Fibroblast of lung (primary cell): Measurements from ENCODE around the gene TLN1. TPM values are rescaled to one million over a fixed set of nuclear protein-coding genes. Genes with fewer than 3 reads are reported as not detected.

ENCODE experiments used
- DNase-seq, 2 donors: peaks; one replicate each; pipeline versions ENCODE4 v3.0.0 to v3.0.0-alpha.2; 2010; ENCODE audit warnings: low read depth in 2 of 2
- H2AFZ ChIP-seq: 2 replicates; pipeline ENCODE4 v1.5.1; 2012; ENCODE audit warnings: low read length, control low read depth, inconsistent platforms
- H3K27ac ChIP-seq: 2 replicates; pipeline ENCODE4 v1.5.1; 2011; ENCODE audit warnings: low read length, control low read depth; ENCODE audit not compliant: insufficient read depth
- H3K27me3 ChIP-seq: 2 replicates; pipeline ENCODE4 v1.5.1; 2011; ENCODE audit warnings: mild to moderate bottlenecking, low read length; ENCODE audit not compliant: control insufficient read depth, insufficient read depth
- H3K36me3 ChIP-seq: 2 replicates; pipeline ENCODE4 v1.5.1; 2011; ENCODE audit warnings: low read length; ENCODE audit not compliant: control insufficient read depth, insufficient read depth
- H3K4me1 ChIP-seq: 2 replicates; pipeline ENCODE4 v1.5.1; 2011; ENCODE audit warnings: low read length; ENCODE audit not compliant: control insufficient read depth, insufficient read depth; ENCODE audit errors: extremely low read depth
- H3K4me2 ChIP-seq: 2 replicates; pipeline ENCODE4 v1.5.1; 2011; ENCODE audit warnings: low read length, control low read depth; ENCODE audit not compliant: insufficient read depth; ENCODE audit errors: extremely low read depth
- H3K4me3 ChIP-seq, 4 experiments: fragments of 200-600 bp in 1 of 4; sonication (generic) in 1 of 4; replicated peaks in 1 of 4; 2 replicates each; pipeline ENCODE4 v1.5.1; 2011 to 2016; ENCODE audit warnings: low read length in 4 of 4, low read depth in 3 of 4, mild to moderate bottlenecking in 3 of 4, control low read depth in 2 of 4, inconsistent platforms in 1 of 4, mixed read lengths in 1 of 4; ENCODE audit not compliant: insufficient read depth in 1 of 4; ENCODE audit errors: control extremely low read depth in 1 of 4
- H3K79me2 ChIP-seq: 2 replicates; pipeline ENCODE4 v1.5.1; 2012; ENCODE audit warnings: mild to moderate bottlenecking, low read length, inconsistent platforms; ENCODE audit not compliant: control insufficient read depth, insufficient read depth
- H3K9ac ChIP-seq: 2 replicates; pipeline ENCODE4 v1.5.1; 2011; ENCODE audit warnings: mild to moderate bottlenecking, low read length, control low read depth; ENCODE audit not compliant: insufficient read depth
- H3K9me3 ChIP-seq: 2 replicates; pipeline ENCODE4 v1.5.1; 2012; ENCODE audit warnings: low read depth, low read length; ENCODE audit not compliant: control insufficient read depth, insufficient read depth
- H4K20me1 ChIP-seq: 2 replicates; pipeline ENCODE4 v1.5.1; 2011; ENCODE audit warnings: low read length; ENCODE audit not compliant: control insufficient read depth, insufficient read depth; ENCODE audit errors: extremely low read depth
- CTCF ChIP-seq, 2 donors: IDR thresholded peaks in 1 of 2; conservative IDR thresholded peaks in 1 of 2; 1 replicate in 1 of 2; 2 replicates in 1 of 2; pipeline ENCODE4 v1.5.1; 2011 to 2012; ENCODE audit warnings: low read length in 2 of 2, control low read depth in 1 of 2, inconsistent platforms in 1 of 2, low read depth in 1 of 2, mild to moderate bottlenecking in 1 of 2
- EZH2 ChIP-seq: IDR thresholded peaks from 2 replicates; pipeline ENCODE4 v1.5.1; 2012; ENCODE audit warnings: low read length, control low read depth, mild to moderate bottlenecking; ENCODE audit errors: missing control alignments
- polyA plus RNA-seq, 2 donors: library from polyadenylated mRNA; depleted of rRNA in 1 of 2; stranded (reverse) in 1 of 2; unstranded in 1 of 2; fragments of >200 nt; gene quantifications; 2 replicates each; pipeline ENCODE4 v1.2.1, GENCODE V29; 2011 to 2012; ENCODE audit warnings: missing spikeins in 1 of 2
- total RNA-seq: library from RNA; depleted of rRNA; stranded (reverse); fragments of >200 nt; gene quantifications from 2 replicates; pipeline ENCODE4 v1.2.1, GENCODE V29; 2014

The TLN1 gene
- total and polyA plus RNA-seq, 2 donors (not counting 1 experiment from before 2014, with no cell fraction given): 214 to 405 TPM

GRCh38 chr9:35714123-35714522 lies 17.9 kb downstream of the TLN1 start:
- Histone ChIP-seq H3K9ac (no peak overlapping the region), H3K36me3 (peaks cover 64% of the 10 kb centered on the region), H3K79me2 (peaks cover 2% of the 10 kb centered on the region), H3K4me3 (no peak overlapping the region), H3K9me3 (no peaks in the 10 kb centered on the region), H2AFZ (no peak overlapping the region), H3K4me2 (no peak overlapping the region), H3K27ac (no peak overlapping the region), H4K20me1 (no peaks in the 10 kb centered on the region), H3K27me3 (no peaks in the 10 kb centered on the region), H3K4me1 (no peaks in the 10 kb centered on the region)
- TF ChIP-seq CTCF (conservative IDR thresholded peaks at IDR 0.05 in 1 of 2, IDR thresholded peaks at IDR 0.05 in 1 of 2; ENCODE audit: low read depth in 1 of 2, low read length in 2 of 2) (no peak), EZH2 (no peak)
- DNase-seq: no peak

GRCh38 chr9:35713578-35713977 lies 18.4 kb downstream of the TLN1 start:
- Histone ChIP-seq H2AFZ (no peak overlapping the region), H3K27me3 (no peaks in the 10 kb centered on the region), H3K79me2 (peaks cover 2% of the 10 kb centered on the region), H3K27ac (no peak overlapping the region), H3K36me3 (peaks cover 61% of the 10 kb centered on the region), H4K20me1 (no peaks in the 10 kb centered on the region), H3K4me3 (no peak overlapping the region), H3K4me2 (no peak overlapping the region), H3K4me1 (no peaks in the 10 kb centered on the region), H3K9me3 (no peaks in the 10 kb centered on the region), H3K9ac (no peak overlapping the region)
- TF ChIP-seq EZH2: no peak
- no peak for TF ChIP-seq CTCF (conservative IDR thresholded peaks at IDR 0.05 in 1 of 2, IDR thresholded peaks at IDR 0.05 in 1 of 2; ENCODE audit: low read depth in 1 of 2, low read length in 2 of 2)
- no peak for DNase-seq

GRCh38 chr9:35712762-35713400 lies 19.1 kb downstream of the TLN1 start:
- H3K4me2 ChIP-seq: no peak overlapping the region
- peaks cover 61% of the 10 kb centered on the region for H3K36me3 ChIP-seq
- no peak overlapping the region for H3K9ac ChIP-seq
- DNase-seq: no peak
- H3K27ac ChIP-seq: no peak overlapping the region
- peaks cover 2% of the 10 kb centered on the region for H3K79me2 ChIP-seq
- no peaks in the 10 kb centered on the region for H3K27me3 ChIP-seq
- H2AFZ ChIP-seq: no peak overlapping the region
- H3K4me1 ChIP-seq: no peaks in the 10 kb centered on the region
- TF ChIP-seq CTCF (conservative IDR thresholded peaks at IDR 0.05 in 1 of 2, IDR thresholded peaks at IDR 0.05 in 1 of 2; ENCODE audit: low read depth in 1 of 2, low read length in 2 of 2): no peak
- no peak for TF ChIP-seq EZH2
- no peaks in the 10 kb centered on the region for H4K20me1 ChIP-seq
- H3K4me3 ChIP-seq: no peak overlapping the region
- no peaks in the 10 kb centered on the region for H3K9me3 ChIP-seq
